Stimulated activated CD4-positive, alpha-beta T cell treated with anti-CD3 and anti-CD28 coated beads, Interleukin-4, amount 100 ng/mL, for 1 hour (primary cell): ENCODE measurements around the gene IDH3G.
"Not testable (repeated sequence)": the region's sequence is repeated elsewhere in the genome, so short reads cannot be mapped to it uniquely, and the experiment has no call there.

Experiments
- DNase-seq: peaks from one replicate; pipeline ENCODE4 v3.0.0-alpha.2; 2020

Gene IDH3G

GRCh38 chrX:153746991-153747390, 47.2 kb downstream of the IDH3G start:
- DNase-seq, result not testable (repeated sequence)

GRCh38 chrX:153746359-153746758, 47.8 kb downstream of the IDH3G start:
- no peak for DNase-seq

GRCh38 chrX:153745067-153745433, 49.1 kb downstream of the IDH3G start:
- not testable (repeated sequence) for DNase-seq

GRCh38 chrX:153744210-153745066, 49.7 kb downstream of the IDH3G start:
- no peak for DNase-seq

GRCh38 chrX:153743468-153744209, 50.5 kb downstream of the IDH3G start:
- not testable (repeated sequence) for DNase-seq

- DNase-seq, result not testable (repeated sequence)
These were observed 51.2 kb downstream of the IDH3G start for GRCh38 chrX:153742796-153743467.

GRCh38 chrX:153742111-153742510, 52.1 kb downstream of the IDH3G start:
- not testable (repeated sequence) for DNase-seq

GRCh38 chrX:153741446-153741845, 52.7 kb downstream of the IDH3G start:
- DNase-seq, result no peak

- no peak for DNase-seq
These were observed 53.4 kb downstream of the IDH3G start for GRCh38 chrX:153740631-153741222.

GRCh38 chrX:153739754-153740486, 54.3 kb downstream of the IDH3G start:
- DNase-seq, result peak; percentile 19

- DNase-seq, result no peak
These were observed 56.0 kb downstream of the IDH3G start for GRCh38 chrX:153738056-153738605.

GRCh38 chrX:153736871-153737441, 57.2 kb downstream of the IDH3G start:
- DNase-seq, result no peak

- no peak for DNase-seq
These were observed 57.9 kb downstream of the IDH3G start for GRCh38 chrX:153736071-153736820.
